CD4-positive, CD25-positive, alpha-beta regulatory T cell (primary cell): Measurements from ENCODE around the gene ZNF813. TPM values are rescaled to one million over a fixed set of nuclear protein-coding genes. Genes with fewer than 3 reads are reported as not detected.
"Not testable (repeated sequence)": the region's sequence is repeated elsewhere in the genome, so short reads cannot be mapped to it uniquely, and the experiment has no call there.

Source experiments
- ATAC-seq, 2 donors: fragments of 150-1000 bp; cut with Tn5 transposase; one replicate each; pipeline ENCODE4 v1.10.0; 2021; ENCODE audit warnings: low read depth in 2 of 2, moderate number of reproducible peaks in 2 of 2, moderate library complexity in 1 of 2
- DNase-seq, 3 donors: peaks; one replicate each; pipeline versions ENCODE4 v3.0.0 to v3.0.0-alpha.2; 2012 to 2022; ENCODE audit warnings: mixed read lengths in 1 of 3
- H3K27ac ChIP-seq: one replicate; pipeline ENCODE4 v1.7.0; 2013; ENCODE audit warnings: mild to moderate bottlenecking, low read length; ENCODE audit not compliant: insufficient read depth, poor library complexity, severe bottlenecking
- H3K27me3 ChIP-seq: one replicate; pipeline ENCODE4 v1.7.0; 2013; ENCODE audit warnings: low read length; ENCODE audit not compliant: control insufficient read depth, insufficient read depth
- H3K36me3 ChIP-seq: one replicate; pipeline ENCODE4 v1.7.0; 2013; ENCODE audit warnings: mild to moderate bottlenecking, low read length, moderate library complexity; ENCODE audit not compliant: control insufficient read depth, insufficient read depth
- H3K4me1 ChIP-seq: 2 replicates; pipeline ENCODE4 v1.7.0; 2013; ENCODE audit warnings: mild to moderate bottlenecking, low read length; ENCODE audit not compliant: insufficient read depth, control insufficient read depth, poor library complexity, severe bottlenecking
- H3K4me3 ChIP-seq: one replicate; pipeline ENCODE4 v1.7.0; 2013; ENCODE audit warnings: low read depth, mild to moderate bottlenecking, low read length, moderate library complexity
- H3K9me3 ChIP-seq, 2 experiments: 1 replicate in 1 of 2; 2 replicates in 1 of 2; pipeline ENCODE4 v1.7.0; 2013; ENCODE audit warnings: low read length in 2 of 2, mild to moderate bottlenecking in 1 of 2, moderate library complexity in 1 of 2; ENCODE audit not compliant: control insufficient read depth in 2 of 2
- H3K27ac Mint-ChIP-seq, 3 donors: one replicate each; pipeline ENCODE4 v1.8.0; 2020 to 2022; ENCODE audit warnings: mild to moderate bottlenecking in 3 of 3, mixed read lengths in 3 of 3, moderate library complexity in 2 of 3
- H3K27me3 Mint-ChIP-seq: one replicate; pipeline ENCODE4 v1.8.0; 2022; ENCODE audit warnings: mild to moderate bottlenecking, mixed read lengths
- H3K36me3 Mint-ChIP-seq: one replicate; pipeline ENCODE4 v1.8.0; 2020; ENCODE audit warnings: mixed read lengths
- H3K4me1 Mint-ChIP-seq, 4 donors: one replicate each; pipeline ENCODE4 v1.8.0; 2020 to 2022; ENCODE audit warnings: mixed read lengths in 4 of 4, mild to moderate bottlenecking in 1 of 4
- H3K4me3 Mint-ChIP-seq, 4 donors: one replicate each; pipeline ENCODE4 v1.8.0; 2020 to 2022; ENCODE audit warnings: mild to moderate bottlenecking in 4 of 4, mixed read lengths in 4 of 4, moderate library complexity in 3 of 4
- H3K9me3 Mint-ChIP-seq, 7 donors: one replicate each; pipeline ENCODE4 v1.8.0; 2020 to 2022; ENCODE audit warnings: mixed read lengths in 7 of 7, mild to moderate bottlenecking in 3 of 7, moderate library complexity in 2 of 7
- polyA plus RNA-seq, 4 donors: library from polyadenylated mRNA; unstranded; fragments of 300-500 nt; fragmentation: Illumina TruSeq; gene quantifications; one replicate each; pipeline ENCODE4 v1.2.3, GENCODE V29; 2021
- total RNA-seq: library from RNA; stranded (reverse); gene quantifications from one replicate; pipeline ENCODE4 v1.2.3, GENCODE V29; 2022

ZNF813 gene
- total and polyA plus RNA-seq, 5 donors from 2014 or later = 1.7 to 4.2 (median 2.4) TPM

DNA sequence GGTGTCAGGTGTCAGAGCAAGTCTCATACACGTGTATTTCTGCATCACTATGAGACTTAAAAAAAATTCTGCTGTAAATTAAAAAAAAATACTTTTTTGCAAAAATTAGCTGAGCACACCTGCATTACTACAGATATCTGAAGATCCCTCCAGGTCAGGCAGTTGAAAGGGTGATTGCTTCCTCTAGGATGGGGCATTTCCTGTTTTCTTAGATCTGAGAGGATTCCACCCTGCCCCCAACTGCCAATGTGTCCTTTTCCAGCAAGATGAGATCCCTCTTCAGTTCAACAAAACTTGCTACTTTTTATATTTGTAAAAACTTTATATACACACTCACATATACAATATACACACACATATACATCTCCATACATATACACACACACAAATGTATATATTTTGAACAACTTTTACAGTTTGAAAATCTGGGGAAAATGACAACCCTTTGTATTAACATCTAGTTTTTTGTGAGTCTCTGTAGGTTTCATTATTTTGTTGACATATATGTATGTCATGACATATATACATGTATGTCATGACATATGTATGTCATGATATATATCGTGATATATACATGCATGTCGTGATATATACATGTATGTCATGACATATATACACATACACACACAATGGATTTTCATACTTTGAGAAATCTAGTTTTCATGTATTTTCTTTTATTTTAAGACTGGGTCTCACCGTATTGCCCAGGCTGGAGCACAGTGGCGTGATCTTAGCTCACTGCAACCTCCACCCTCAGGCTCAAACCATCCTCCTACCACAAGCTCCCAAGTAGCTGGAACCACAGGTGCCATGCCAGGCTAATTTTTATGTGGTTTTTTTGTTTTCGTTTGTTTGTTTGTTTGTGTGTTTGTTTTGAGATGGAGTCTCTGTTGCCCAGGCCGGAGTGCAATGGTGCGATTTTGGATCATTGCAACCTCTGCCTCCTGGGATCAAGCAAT lies 17.8 kb downstream of the ZNF813 start:
- no peak overlapping the region for H3K4me3 Mint-ChIP-seq
- Histone ChIP-seq H3K4me1 (no peaks in the 10 kb centered on the region), H3K9me3 (peaks cover 56 to 81% of the 10 kb centered on the region in 2 experiments), H3K36me3 (peaks cover 56% of the 10 kb centered on the region), H3K4me3 (no peak overlapping the region), H3K27me3 (no peaks in the 10 kb centered on the region), H3K27ac (no peak overlapping the region)
- no peak for DNase-seq
- peaks cover 73% of the 10 kb centered on the region for H3K36me3 Mint-ChIP-seq
- H3K4me1 Mint-ChIP-seq = no peaks in the 10 kb centered on the region
- H3K9me3 Mint-ChIP-seq = peaks cover 1 to 66% (median 33%) of the 10 kb centered on the region in 7 donors
- no peak for ATAC-seq
- no peaks in the 10 kb centered on the region for H3K27me3 Mint-ChIP-seq
- no peak overlapping the region for H3K27ac Mint-ChIP-seq

DNA sequence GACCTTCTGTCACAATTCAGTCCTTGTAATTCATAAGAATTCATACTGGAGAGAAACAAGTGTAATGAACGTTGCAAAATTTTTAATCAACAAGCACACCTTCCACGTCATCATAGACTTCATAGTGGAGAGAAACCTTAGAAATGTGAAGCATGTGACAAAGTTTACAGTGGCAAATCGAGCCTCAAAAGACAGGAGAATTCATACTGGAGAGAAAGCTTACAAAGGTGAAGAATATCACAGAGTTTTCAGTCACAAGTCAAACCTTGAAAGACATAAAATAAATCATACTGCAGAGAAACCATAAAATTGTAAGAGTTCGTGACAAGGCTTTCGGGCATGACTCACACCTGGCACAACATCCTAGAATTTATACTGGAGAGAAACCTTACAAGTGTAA lies 24.6 kb downstream of the ZNF813 start:
- Histone ChIP-seq H3K4me1 (no peaks in the 10 kb centered on the region), H3K27me3 (no peaks in the 10 kb centered on the region), H3K27ac (no peak overlapping the region), H3K4me3 (no peak overlapping the region), H3K36me3 (peaks cover 39% of the 10 kb centered on the region), H3K9me3 (peaks cover 79 to 96% of the 10 kb centered on the region in 2 experiments)
- peaks cover 54% of the 10 kb centered on the region for H3K36me3 Mint-ChIP-seq
- DNase-seq (no peak), ATAC-seq (no peak)
- no peaks in the 10 kb centered on the region for H3K27me3 Mint-ChIP-seq
- H3K4me3 Mint-ChIP-seq = no peak overlapping the region
- H3K4me1 Mint-ChIP-seq = no peaks in the 10 kb centered on the region
- H3K9me3 Mint-ChIP-seq = peaks cover 0 to 82% (median 31%) of the 10 kb centered on the region in 7 donors
- no peak overlapping the region for H3K27ac Mint-ChIP-seq

DNA sequence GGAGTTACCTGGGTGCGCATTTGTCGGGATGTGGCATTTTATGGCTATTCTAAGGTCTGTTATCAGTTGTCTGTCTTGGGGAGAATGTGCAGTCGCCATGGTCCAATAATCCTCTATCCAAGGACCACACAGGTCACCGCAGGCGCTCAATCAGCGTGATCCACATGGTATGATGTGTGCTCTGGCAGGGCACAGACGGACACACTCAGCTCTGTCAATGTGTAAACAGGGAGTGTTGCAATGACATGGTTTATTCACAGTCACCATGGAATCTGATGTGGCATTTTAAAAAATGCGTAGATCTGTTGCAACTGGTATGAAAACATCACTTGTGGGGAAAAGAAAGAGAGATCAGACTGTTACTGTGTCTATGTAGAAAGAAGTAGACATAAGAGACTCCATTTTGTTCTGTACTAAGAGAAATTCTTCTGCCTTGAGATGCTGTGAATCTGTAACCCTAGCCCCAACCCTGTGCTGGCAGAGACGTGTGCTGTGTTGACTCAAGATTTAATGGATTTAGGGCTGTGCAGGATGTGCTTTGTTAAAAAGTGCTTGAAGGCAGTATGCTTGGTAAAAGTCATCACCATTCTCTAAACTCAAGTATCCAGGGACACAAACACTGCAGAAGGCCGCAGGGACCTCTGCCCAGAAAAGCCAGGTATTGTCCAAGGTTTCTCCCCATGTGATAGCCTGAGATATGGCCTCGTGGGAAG lies 29.9 kb downstream of the ZNF813 start:
- not testable (repeated sequence) for H3K27me3 Mint-ChIP-seq, DNase-seq, H3K4me3 Mint-ChIP-seq, H3K4me1 ChIP-seq, ATAC-seq, H3K27ac ChIP-seq, H3K4me1 Mint-ChIP-seq, H3K4me3 ChIP-seq, H3K36me3 ChIP-seq, H3K27me3 ChIP-seq, H3K27ac Mint-ChIP-seq
- H3K9me3 ChIP-seq = peaks cover 43 to 57% of the 10 kb centered on the region in 2 experiments
- Mint-ChIP-seq H3K36me3 (peaks cover 16% of the 10 kb centered on the region), H3K9me3 (peaks cover 0 to 55% (median 29%) of the 10 kb centered on the region in 7 donors)

DNA sequence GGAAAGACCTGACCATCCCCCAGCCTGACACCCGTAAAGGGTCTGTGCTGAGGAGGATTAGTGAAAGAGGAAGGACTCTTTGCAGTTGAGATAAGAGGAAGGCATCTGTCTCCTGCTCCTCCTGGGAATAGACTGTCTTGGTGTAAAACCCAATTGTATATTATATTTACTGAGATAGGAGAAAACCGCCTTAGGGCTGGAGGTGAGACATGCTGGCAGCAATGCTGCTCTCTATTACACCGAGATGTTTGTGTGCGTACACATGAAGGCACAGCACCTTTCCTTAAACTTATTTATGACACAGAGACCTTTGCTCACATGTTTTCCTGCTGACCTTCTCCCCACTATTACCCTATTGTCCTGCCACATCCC lies 30.5 kb downstream of the ZNF813 start:
- ATAC-seq, H3K4me1 Mint-ChIP-seq, H3K27me3 ChIP-seq, H3K36me3 ChIP-seq, H3K4me3 ChIP-seq, H3K27me3 Mint-ChIP-seq, H3K4me3 Mint-ChIP-seq, H3K27ac ChIP-seq, H3K4me1 ChIP-seq, H3K27ac Mint-ChIP-seq, DNase-seq: not testable (repeated sequence)
- H3K9me3 ChIP-seq = peaks cover 37 to 52% of the 10 kb centered on the region in 2 experiments
- Mint-ChIP-seq H3K9me3 (peaks cover 0 to 49% (median 26%) of the 10 kb centered on the region in 7 donors), H3K36me3 (peaks cover 15% of the 10 kb centered on the region)

- H3K4me3 Mint-ChIP-seq, H3K27ac ChIP-seq, ATAC-seq, H3K9me3 ChIP-seq, H3K27me3 ChIP-seq, H3K27ac Mint-ChIP-seq, DNase-seq, H3K36me3 Mint-ChIP-seq, H3K4me1 Mint-ChIP-seq, H3K36me3 ChIP-seq, H3K4me3 ChIP-seq, H3K4me1 ChIP-seq: not testable (repeated sequence)
- H3K9me3 Mint-ChIP-seq = peaks cover 0 to 18% (median 11%) of the 10 kb centered on the region in 7 donors
- H3K27me3 Mint-ChIP-seq = peaks cover 13% of the 10 kb centered on the region
Measured at GRCh38 chr19:53503151-53503550, 35.6 kb downstream of the ZNF813 start.

- H3K36me3 ChIP-seq, H3K27ac Mint-ChIP-seq, ATAC-seq, H3K4me3 Mint-ChIP-seq, H3K4me1 Mint-ChIP-seq, H3K4me3 ChIP-seq, H3K36me3 Mint-ChIP-seq, H3K4me1 ChIP-seq, DNase-seq, H3K9me3 ChIP-seq, H3K27ac ChIP-seq, H3K27me3 ChIP-seq: not testable (repeated sequence)
- peaks cover 0 to 14% (median 5%) of the 10 kb centered on the region in 7 donors for H3K9me3 Mint-ChIP-seq
- H3K27me3 Mint-ChIP-seq = peaks cover 15% of the 10 kb centered on the region
Measured at GRCh38 chr19:53503671-53504364, 36.3 kb downstream of the ZNF813 start.

- Mint-ChIP-seq H3K27me3 (peaks cover 15% of the 10 kb centered on the region), H3K9me3 (peaks cover 0 to 14% (median 5%) of the 10 kb centered on the region in 7 donors)
- H3K4me1 Mint-ChIP-seq, H3K27me3 ChIP-seq, H3K4me3 ChIP-seq, H3K9me3 ChIP-seq, H3K36me3 Mint-ChIP-seq, H3K4me3 Mint-ChIP-seq, H3K27ac ChIP-seq, H3K36me3 ChIP-seq, DNase-seq, H3K27ac Mint-ChIP-seq, ATAC-seq, H3K4me1 ChIP-seq: not testable (repeated sequence)
Measured at GRCh38 chr19:53504365-53504703, 36.8 kb downstream of the ZNF813 start.
